Lower leg skin (tissue), 4 donors: ENCODE data around the gene AATF. TPM values are rescaled to one million over a fixed set of nuclear protein-coding genes. Genes with fewer than 3 reads are reported as not detected.

ENCODE experiments used
- DNase-seq, 2 donors: peaks; one replicate each; pipeline ENCODE4 v3.0.0-alpha.2; 2019; ENCODE audit warnings: low spot score in 2 of 2
- H3K4me3 ChIP-seq: fragments of 200-600 bp; sonication (generic); 2 replicates; pipeline ENCODE4 v1.5.1; 2017; ENCODE audit warnings: mild to moderate bottlenecking, low read depth; ENCODE audit not compliant: poor library complexity, severe bottlenecking
- POLR2A ChIP-seq, 2 donors: fragments of 450-650 bp; IDR thresholded peaks; one replicate each; pipeline ENCODE4 v1.6.1; 2016 to 2017; ENCODE audit warnings: antibody characterized with exemption in 2 of 2, mild to moderate bottlenecking in 1 of 2, moderate library complexity in 1 of 2
- WGBS, 2 donors: methylation state at CpG; one replicate each; pipeline ENCODE4 v1.1.5; 2018; 5-methylcytosine and 5-hydroxymethylcytosine counted together
- intact Hi-C: fragments of 100-400 bp; cut with DNase I; formaldehyde crosslinking; loops from one replicate; pipeline ENCODE4 v1.15.0; 2023; ENCODE audit warnings: low total_unique reads
- total RNA-seq, 4 donors: library from RNA; depleted of rRNA; stranded (reverse); fragments of >200 nt; gene quantifications; one replicate each; pipeline ENCODE4 v1.1.0, GENCODE V29; 2016
- TF ChIP-seq, protein P1 (sequence below), 3 donors: fragments of 450-650 bp; IDR thresholded peaks; one replicate each; pipeline ENCODE4 v1.5.1; 2016; ENCODE audit warnings: antibody characterized with exemption in 3 of 3, mild to moderate bottlenecking in 3 of 3, moderate library complexity in 2 of 3

Gene AATF
- total RNA-seq, 4 donors from 2014 or later, result 32.1 to 64.4 (median 50.6) TPM

- no peak overlapping the region for H3K4me3 ChIP-seq
- intact Hi-C loops, result no loop called here
- WGBS, 2 donors, result 34 to 36% methylated on average over 2 of the region's 2 CpGs
- no peak for TF ChIP-seq POLR2A (IDR thresholded peaks at IDR 0.05)
- TF ChIP-seq, protein P1, sequence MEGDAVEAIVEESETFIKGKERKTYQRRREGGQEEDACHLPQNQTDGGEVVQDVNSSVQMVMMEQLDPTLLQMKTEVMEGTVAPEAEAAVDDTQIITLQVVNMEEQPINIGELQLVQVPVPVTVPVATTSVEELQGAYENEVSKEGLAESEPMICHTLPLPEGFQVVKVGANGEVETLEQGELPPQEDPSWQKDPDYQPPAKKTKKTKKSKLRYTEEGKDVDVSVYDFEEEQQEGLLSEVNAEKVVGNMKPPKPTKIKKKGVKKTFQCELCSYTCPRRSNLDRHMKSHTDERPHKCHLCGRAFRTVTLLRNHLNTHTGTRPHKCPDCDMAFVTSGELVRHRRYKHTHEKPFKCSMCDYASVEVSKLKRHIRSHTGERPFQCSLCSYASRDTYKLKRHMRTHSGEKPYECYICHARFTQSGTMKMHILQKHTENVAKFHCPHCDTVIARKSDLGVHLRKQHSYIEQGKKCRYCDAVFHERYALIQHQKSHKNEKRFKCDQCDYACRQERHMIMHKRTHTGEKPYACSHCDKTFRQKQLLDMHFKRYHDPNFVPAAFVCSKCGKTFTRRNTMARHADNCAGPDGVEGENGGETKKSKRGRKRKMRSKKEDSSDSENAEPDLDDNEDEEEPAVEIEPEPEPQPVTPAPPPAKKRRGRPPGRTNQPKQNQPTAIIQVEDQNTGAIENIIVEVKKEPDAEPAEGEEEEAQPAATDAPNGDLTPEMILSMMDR (IDR thresholded peaks at IDR 0.05), result no peak
- DNase-seq, result no peak
Measured at GRCh38 chr17:36980280-36980761, 31.6 kb downstream of the AATF start.

GRCh38 chr17:36983618-36984017 is 34.9 kb downstream of the AATF start:
- DNase-seq, result no peak
- intact Hi-C loops, result no loop called here
- no peak overlapping the region for H3K4me3 ChIP-seq
- TF ChIP-seq POLR2A (IDR thresholded peaks at IDR 0.05), result no peak
- TF ChIP-seq, protein P1 (IDR thresholded peaks at IDR 0.05), result no peak

DNA sequence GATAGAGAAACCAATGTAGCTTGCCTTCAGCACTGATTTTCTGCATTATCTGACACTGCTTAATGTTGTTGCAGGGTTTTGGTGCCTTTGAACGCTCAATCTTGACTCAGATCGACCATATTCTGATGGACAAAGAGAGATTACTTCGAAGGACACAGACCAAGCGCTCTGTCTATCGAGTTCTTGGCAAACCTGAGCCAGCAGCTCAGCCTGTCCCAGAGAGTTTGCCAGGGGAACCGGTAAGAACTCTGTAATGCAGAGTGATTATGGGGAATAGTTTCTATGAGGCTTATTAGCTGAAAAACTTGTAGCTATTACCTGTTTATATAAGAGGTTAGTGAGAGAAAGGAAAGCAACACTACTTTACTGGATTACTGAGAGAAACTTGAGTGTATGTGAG is 40.4 kb downstream of the AATF start:
- WGBS, 2 donors, result 85 to 89% methylated on average over 6 of the region's 6 CpGs
- intact Hi-C loops, result no loop called here

DNA sequence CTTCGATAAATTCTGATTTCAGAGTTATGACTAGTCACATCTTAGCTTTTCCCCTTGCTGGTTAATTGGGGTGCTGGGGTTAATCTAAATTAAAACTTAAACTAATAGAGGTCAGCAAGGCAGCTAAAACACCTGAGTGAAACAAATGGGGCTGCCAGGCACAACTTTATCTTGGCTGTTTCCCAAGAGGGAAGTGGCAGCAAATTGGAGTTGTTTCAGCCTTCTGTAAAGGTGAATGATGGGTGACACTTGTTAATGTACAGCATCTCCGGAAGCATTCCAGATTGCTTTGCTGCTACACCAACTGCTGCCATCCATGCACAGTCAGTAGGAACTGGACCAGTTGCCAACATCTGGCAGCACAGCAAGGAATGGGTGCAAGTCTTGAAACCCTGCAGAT is 43.9 kb downstream of the AATF start:
- 80 to 91% methylated on average over 2 of the region's 2 CpGs for WGBS, 2 donors
- intact Hi-C loops, result no loop called here
- H3K4me3 ChIP-seq, result no peak overlapping the region
- no peak for DNase-seq
- TF ChIP-seq, protein P1 (IDR thresholded peaks at IDR 0.05), result no peak
- no peak for TF ChIP-seq POLR2A (IDR thresholded peaks at IDR 0.05)

More for the DNA sequence above, 40.4 kb downstream of the AATF start:
- TF ChIP-seq POLR2A (IDR thresholded peaks at IDR 0.05), result no peak
- TF ChIP-seq, protein P1 (IDR thresholded peaks at IDR 0.05), result no peak
- H3K4me3 ChIP-seq, result no peak overlapping the region
- no peak for DNase-seq

- no peak for DNase-seq
- TF ChIP-seq POLR2A (IDR thresholded peaks at IDR 0.05), result no peak
- TF ChIP-seq, protein P1 (IDR thresholded peaks at IDR 0.05), result no peak
- intact Hi-C loops, result no loop called here
- no peak overlapping the region for H3K4me3 ChIP-seq
Measured at GRCh38 chr17:36993227-36993626, 44.5 kb downstream of the AATF start.

DNA sequence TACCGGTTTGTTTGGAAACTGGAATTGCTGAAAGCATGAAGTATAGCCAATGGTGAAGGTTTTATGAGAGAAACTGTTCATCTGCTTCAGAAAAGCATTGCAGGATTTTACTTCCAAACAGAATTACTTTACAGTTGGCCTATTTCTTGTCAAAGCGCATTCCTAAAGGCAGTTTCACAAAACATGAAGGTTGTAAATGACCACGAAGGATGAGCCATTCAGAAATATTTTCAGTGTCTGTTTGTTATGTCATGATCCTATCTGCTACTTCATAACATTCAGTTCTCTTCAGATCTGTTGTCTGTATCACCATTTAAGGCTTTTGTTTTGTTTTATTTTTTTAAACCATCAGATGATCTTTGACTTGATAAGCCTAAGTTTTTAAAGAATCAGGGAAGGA is 45.7 kb downstream of the AATF start:
- WGBS, 2 donors, result 87 to 89% methylated on average over 3 of the region's 3 CpGs
- H3K4me3 ChIP-seq, result no peak overlapping the region
- intact Hi-C loops, result no loop called here
- no peak for TF ChIP-seq POLR2A (IDR thresholded peaks at IDR 0.05)
- TF ChIP-seq, protein P1 (IDR thresholded peaks at IDR 0.05), result no peak
- DNase-seq, result no peak
